GM12874 (cell line): Measurements from ENCODE around the gene CUL9.

Source experiments
- TF ChIP-seq, protein P1 (sequence below): IDR thresholded peaks from 2 replicates; pipeline ENCODE4 v1.5.1; 2011; ENCODE audit warnings: low read depth, mild to moderate bottlenecking, control low read depth, low read length, moderate library complexity; ENCODE audit not compliant: insufficient read depth

Gene CUL9

DNA sequence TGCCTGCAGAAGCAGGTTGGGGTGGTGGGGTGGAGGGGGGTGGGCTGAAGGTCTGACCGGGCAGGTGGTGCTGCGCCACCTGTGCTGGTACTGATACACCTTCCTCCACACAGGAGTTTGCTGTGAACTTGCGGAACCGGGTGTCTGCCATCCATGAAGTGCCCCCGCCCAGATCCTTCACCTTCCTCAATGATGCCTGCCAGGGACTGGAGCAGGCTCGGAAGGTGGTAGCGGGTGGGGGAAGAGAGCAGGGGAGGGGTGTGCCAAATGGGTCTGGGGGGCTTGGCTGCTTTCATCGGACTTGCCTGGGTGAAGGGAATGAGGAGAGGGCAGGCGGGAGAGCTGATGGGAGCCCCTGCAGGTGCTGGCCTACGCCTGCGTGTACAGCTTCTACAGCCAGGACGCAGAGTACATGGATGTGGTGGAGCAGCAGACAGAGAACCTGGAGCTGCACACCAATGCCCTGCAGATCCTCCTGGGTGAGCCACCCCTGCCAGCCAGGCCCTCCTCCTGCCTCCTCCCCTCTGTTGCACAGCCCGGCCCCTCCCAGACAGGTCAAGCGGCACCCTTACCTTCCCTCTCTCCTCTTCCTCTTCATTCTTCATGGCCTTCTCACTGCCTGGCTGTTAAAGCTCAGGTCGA, 40.5 kb downstream of the CUL9 start:
- TF ChIP-seq, protein P1, sequence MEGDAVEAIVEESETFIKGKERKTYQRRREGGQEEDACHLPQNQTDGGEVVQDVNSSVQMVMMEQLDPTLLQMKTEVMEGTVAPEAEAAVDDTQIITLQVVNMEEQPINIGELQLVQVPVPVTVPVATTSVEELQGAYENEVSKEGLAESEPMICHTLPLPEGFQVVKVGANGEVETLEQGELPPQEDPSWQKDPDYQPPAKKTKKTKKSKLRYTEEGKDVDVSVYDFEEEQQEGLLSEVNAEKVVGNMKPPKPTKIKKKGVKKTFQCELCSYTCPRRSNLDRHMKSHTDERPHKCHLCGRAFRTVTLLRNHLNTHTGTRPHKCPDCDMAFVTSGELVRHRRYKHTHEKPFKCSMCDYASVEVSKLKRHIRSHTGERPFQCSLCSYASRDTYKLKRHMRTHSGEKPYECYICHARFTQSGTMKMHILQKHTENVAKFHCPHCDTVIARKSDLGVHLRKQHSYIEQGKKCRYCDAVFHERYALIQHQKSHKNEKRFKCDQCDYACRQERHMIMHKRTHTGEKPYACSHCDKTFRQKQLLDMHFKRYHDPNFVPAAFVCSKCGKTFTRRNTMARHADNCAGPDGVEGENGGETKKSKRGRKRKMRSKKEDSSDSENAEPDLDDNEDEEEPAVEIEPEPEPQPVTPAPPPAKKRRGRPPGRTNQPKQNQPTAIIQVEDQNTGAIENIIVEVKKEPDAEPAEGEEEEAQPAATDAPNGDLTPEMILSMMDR = no peak

DNA sequence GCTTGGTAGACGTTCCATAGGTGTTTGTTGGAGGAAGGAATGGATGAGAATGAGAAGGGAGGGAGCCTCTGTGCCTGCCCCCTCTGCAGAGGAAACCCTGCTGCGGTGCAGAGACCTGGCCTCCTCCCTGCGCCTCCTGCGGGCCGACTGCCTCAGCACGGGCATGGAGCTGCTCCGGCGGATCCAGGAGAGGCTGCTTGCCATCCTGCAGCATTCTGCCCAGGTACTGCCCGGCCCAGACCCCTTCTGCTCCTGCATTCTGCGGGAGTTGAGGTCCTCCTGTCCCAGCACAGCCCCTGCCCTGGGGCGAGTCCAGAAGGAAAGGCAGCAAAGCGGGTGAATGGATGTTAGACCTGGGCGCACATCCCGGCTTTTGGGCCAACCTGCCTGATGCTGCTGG, 41.2 kb downstream of the CUL9 start:
- TF ChIP-seq, protein P1 = no peak

DNA sequence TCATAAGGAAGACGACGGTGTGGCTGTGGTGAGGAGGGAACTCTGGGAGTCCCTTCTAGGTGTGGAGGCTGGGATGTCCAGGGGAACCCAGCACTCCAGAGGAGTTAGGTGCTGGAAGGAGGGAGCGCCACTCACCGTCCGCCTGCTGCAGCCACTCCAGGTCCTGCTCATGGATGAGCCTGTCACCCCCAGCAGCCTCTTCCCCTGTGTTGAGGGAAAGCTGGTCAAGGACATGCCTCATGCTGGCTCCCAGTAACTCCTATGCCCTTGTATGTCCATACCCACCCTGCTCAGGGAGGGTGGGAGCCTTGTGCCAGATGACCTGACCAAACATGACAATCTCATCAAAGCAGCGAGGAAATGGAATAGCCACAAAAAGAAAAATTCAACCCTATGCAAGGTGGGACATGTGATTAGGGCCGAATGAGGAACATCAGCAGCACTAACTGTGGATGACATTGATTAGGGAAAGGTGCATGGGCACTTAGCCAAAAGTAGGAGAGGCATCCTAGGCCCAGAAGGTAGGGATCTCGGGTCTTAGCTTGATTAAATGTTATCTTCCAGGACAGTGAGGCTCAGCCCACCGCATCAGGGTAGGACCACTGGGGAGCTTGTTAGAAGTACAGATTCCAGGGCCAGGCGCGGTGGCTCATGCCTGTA, 44.3 kb downstream of the CUL9 start:
- TF ChIP-seq, protein P1 = no peak

- TF ChIP-seq, protein P1 = peak; percentile 98
Measured at GRCh38 chr6:43228951-43229802, 47.2 kb downstream of the CUL9 start, which contains the start of gene DNPH1. DNPH1 (minus strand) TSS chr6:43229481; CDS start chr6:43229456, 25 bp downstream.

- TF ChIP-seq, protein P1 = no peak
Measured at GRCh38 chr6:43229803-43230620, 48.0 kb downstream of the CUL9 start.

DNA sequence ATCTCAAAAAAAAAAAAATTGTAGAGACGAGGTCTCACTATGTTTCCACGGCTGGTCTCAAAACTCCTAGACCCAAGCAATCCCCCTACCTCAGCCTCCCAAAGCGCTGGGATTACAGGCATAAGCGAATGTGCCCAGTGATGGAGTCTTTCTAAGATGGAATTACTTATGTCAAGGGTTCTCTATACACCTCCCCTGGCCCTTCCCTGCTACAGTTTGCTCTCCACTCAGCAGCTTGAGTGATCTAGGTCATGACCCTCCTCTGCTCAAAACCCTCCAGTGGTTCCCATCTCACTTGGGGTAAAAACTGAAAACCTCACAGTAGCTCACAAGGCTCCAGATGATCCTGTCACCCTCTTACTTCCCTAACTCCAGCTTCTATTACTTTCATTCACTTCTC, 49.1 kb downstream of the CUL9 start:
- TF ChIP-seq, protein P1 = no peak
